ENCODE measurements around the gene SUDS3.

The SUDS3 gene

DNA sequence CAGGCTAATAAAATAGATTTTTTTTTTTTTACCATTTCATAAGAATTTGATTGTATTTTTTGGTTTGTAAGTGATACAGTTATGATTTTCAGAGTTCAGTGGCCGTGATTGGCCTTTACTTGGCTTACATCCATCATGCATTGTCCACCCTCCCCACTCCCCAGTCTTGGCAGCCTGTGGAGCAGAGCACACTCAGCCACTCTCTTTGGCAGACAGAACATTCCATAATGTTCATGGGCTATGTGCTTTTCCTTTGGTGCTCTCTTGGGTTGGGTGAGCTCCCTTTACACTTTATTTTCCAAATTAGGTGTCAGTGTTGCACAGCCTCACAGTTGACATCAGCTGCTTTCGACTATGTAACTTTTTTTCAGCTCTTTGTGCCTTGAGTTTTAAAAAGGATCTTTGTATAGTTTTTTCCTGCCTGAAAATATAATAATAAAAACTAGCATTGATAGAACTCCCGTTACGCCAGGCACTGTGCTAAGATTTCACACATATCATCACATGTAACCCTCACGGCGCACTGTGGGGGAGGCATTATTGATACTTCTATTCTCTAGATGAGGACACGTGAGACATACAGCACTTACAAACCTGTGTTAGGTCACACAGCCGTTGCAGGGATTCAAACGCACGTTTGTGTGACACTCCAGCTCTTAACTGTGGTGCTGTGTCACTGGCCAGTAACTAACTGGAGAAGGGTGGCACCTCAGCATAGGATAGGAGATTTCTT, 21.5 kb downstream of the SUDS3 start:
- no peak overlapping the region for H2BK120ac ChIP-seq (ENCODE audit: low read depth, low read length)
- H3K79me2 ChIP-seq (ENCODE audit: control insufficient read depth, insufficient read depth, low read length): no peaks in the 10 kb centered on the region
- no CpG with 5 or more reads among the region's 10 CpGs for WGBS (ENCODE audit: extremely low coverage, insufficient coverage, low lambda C conversion rate)
- no peak overlapping the region for H3K4me3 ChIP-seq (ENCODE audit: low read length)
- H3K4me2 ChIP-seq (ENCODE audit: low read length): no peak overlapping the region
- H4K5ac ChIP-seq (ENCODE audit: low read length): no peak overlapping the region
- DNase-seq: no peak
- no peak overlapping the region for H3K56ac ChIP-seq (ENCODE audit: low read length)
- H3K4me1 ChIP-seq (ENCODE audit: control insufficient read depth, low read depth, low read length): no peaks in the 10 kb centered on the region
- H2BK5ac ChIP-seq (ENCODE audit: low read length): no peak overlapping the region
- no peak overlapping the region for H3K18ac ChIP-seq (ENCODE audit: low read length)
- no peak overlapping the region for H3K27ac ChIP-seq (ENCODE audit: low read depth, low read length)
- peaks cover 12% of the 10 kb centered on the region for H3K36me3 ChIP-seq (ENCODE audit: control insufficient read depth, insufficient read depth, low read length)
- no peak overlapping the region for H4K8ac ChIP-seq (ENCODE audit: low read depth, low read length)
- no peak overlapping the region for H2AK5ac ChIP-seq (ENCODE audit: low read length)
- no peaks in the 10 kb centered on the region for H3K27me3 ChIP-seq (ENCODE audit: insufficient read depth, low read length, poor library complexity)
- peaks cover 4% of the 10 kb centered on the region for H3K79me1 ChIP-seq (ENCODE audit: low read length)
- no peak overlapping the region for H3K23ac ChIP-seq (ENCODE audit: low read length)
- no peak overlapping the region for H2BK15ac ChIP-seq (replicated peaks; ENCODE audit: low read depth)
- no peak overlapping the region for H3K9ac ChIP-seq (ENCODE audit: low read length)
- no peak overlapping the region for H3K4ac ChIP-seq (ENCODE audit: low read depth, low read length)

DNA sequence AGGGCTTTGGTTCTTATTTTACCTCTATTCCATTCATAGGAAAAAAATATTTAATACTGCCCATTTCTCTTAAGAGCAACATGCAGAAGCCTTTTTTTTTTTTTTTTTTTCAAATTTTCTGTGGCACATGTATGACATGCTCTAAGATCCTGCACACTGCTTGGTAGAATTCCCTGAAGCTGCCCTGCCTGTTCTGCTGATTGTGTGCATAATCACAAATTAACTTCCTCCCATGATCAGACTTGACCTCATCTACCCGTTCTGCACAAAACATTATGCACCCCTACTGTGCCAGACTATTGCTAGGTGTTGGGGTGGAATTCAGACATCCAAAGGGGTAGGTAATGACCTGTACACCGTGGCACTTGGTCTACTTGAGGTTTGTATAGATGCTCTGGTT, 22.2 kb downstream of the SUDS3 start:
- WGBS (ENCODE audit: extremely low coverage, insufficient coverage, low lambda C conversion rate): no CpG with 5 or more reads among the region's 2 CpGs
- no peak overlapping the region for H3K4ac ChIP-seq (ENCODE audit: low read depth, low read length)

DNA sequence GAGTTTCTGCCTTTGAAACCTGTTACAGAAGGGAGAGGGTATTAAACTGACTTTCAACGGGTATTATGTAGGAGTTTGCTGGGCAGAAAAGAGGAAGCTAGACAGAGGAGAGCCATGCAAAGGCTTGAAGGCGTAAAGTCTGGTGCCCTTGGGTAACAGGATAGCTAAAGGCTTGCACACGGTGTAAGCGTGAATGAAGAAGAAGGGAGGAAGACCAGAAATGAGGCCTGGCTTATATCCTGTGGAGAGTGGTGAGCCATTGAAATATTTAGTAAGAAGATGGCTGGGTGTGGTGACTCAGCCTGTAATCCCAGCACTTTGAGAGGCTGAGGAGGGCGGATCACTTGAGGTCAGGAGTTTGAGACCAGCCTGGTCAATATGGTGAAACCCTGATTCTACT, 22.6 kb downstream of the SUDS3 start:
- no peaks in the 10 kb centered on the region for H3K4me1 ChIP-seq (ENCODE audit: control insufficient read depth, low read depth, low read length)
- no peak overlapping the region for H3K4ac ChIP-seq (ENCODE audit: low read depth, low read length)
- H3K4me2 ChIP-seq (ENCODE audit: low read length): no peak overlapping the region
- no peak overlapping the region for H3K23ac ChIP-seq (ENCODE audit: low read length)
- no peak overlapping the region for H3K56ac ChIP-seq (ENCODE audit: low read length)
- DNase-seq: no peak
- peaks cover 12% of the 10 kb centered on the region for H3K36me3 ChIP-seq (ENCODE audit: control insufficient read depth, insufficient read depth, low read length)
- no peaks in the 10 kb centered on the region for H3K27me3 ChIP-seq (ENCODE audit: insufficient read depth, low read length, poor library complexity)
- WGBS (ENCODE audit: extremely low coverage, insufficient coverage, low lambda C conversion rate): no CpG with 5 or more reads among the region's 5 CpGs
- no peak overlapping the region for H3K4me3 ChIP-seq (ENCODE audit: low read length)
- no peak overlapping the region for H3K9ac ChIP-seq (ENCODE audit: low read length)
- no peak overlapping the region for H2AK5ac ChIP-seq (ENCODE audit: low read length)
- no peak overlapping the region for H2BK5ac ChIP-seq (ENCODE audit: low read length)
- H2BK120ac ChIP-seq (ENCODE audit: low read depth, low read length): no peak overlapping the region
- H2BK15ac ChIP-seq (replicated peaks; ENCODE audit: low read depth): no peak overlapping the region
- no peak overlapping the region for H4K8ac ChIP-seq (ENCODE audit: low read depth, low read length)
- H3K79me1 ChIP-seq (ENCODE audit: low read length): peaks cover 4% of the 10 kb centered on the region
- H3K27ac ChIP-seq (ENCODE audit: low read depth, low read length): no peak overlapping the region
- no peak overlapping the region for H4K5ac ChIP-seq (ENCODE audit: low read length)
- H3K79me2 ChIP-seq (ENCODE audit: control insufficient read depth, insufficient read depth, low read length): no peaks in the 10 kb centered on the region
- H3K18ac ChIP-seq (ENCODE audit: low read length): no peak overlapping the region

More for the DNA sequence above, 22.2 kb downstream of the SUDS3 start:
- H3K9ac ChIP-seq (ENCODE audit: low read length): no peak overlapping the region
- no peak for DNase-seq
- no peak overlapping the region for H3K18ac ChIP-seq (ENCODE audit: low read length)
- no peak overlapping the region for H4K8ac ChIP-seq (ENCODE audit: low read depth, low read length)
- H2BK15ac ChIP-seq (replicated peaks; ENCODE audit: low read depth): no peak overlapping the region
- no peak overlapping the region for H3K56ac ChIP-seq (ENCODE audit: low read length)
- H3K4me3 ChIP-seq (ENCODE audit: low read length): no peak overlapping the region
- no peak overlapping the region for H2BK5ac ChIP-seq (ENCODE audit: low read length)
- H3K4me1 ChIP-seq (ENCODE audit: control insufficient read depth, low read depth, low read length): no peaks in the 10 kb centered on the region
- H3K27ac ChIP-seq (ENCODE audit: low read depth, low read length): no peak overlapping the region
- H4K5ac ChIP-seq (ENCODE audit: low read length): no peak overlapping the region
- peaks cover 4% of the 10 kb centered on the region for H3K79me1 ChIP-seq (ENCODE audit: low read length)
- H2BK120ac ChIP-seq (ENCODE audit: low read depth, low read length): no peak overlapping the region
- peaks cover 12% of the 10 kb centered on the region for H3K36me3 ChIP-seq (ENCODE audit: control insufficient read depth, insufficient read depth, low read length)
- no peak overlapping the region for H3K23ac ChIP-seq (ENCODE audit: low read length)
- no peaks in the 10 kb centered on the region for H3K27me3 ChIP-seq (ENCODE audit: insufficient read depth, low read length, poor library complexity)
- H3K79me2 ChIP-seq (ENCODE audit: control insufficient read depth, insufficient read depth, low read length): no peaks in the 10 kb centered on the region
- no peak overlapping the region for H3K4me2 ChIP-seq (ENCODE audit: low read length)
- no peak overlapping the region for H2AK5ac ChIP-seq (ENCODE audit: low read length)

DNA sequence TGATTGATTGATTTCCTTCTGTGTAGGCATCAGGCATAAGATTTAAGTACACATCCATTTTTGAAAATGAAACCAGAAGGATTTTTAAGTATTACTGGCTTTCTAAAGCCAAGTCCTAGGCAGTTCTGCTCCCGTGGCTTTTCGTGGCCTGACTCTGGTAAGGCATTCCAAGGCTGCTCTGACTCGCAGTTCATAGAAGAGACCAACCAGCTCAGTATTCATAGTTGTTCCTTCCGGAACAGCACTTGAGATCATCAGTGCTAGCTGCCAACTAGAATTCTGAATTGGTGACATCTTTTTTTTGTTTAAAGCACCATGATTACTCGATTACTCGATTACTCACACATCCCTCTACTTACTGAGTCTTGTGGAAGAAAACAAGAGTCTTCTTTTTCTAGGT, 25.9 kb downstream of the SUDS3 start:
- no peak overlapping the region for H3K18ac ChIP-seq (ENCODE audit: low read length)
- peaks cover 15% of the 10 kb centered on the region for H3K36me3 ChIP-seq (ENCODE audit: control insufficient read depth, insufficient read depth, low read length)
- no peak overlapping the region for H2AK5ac ChIP-seq (ENCODE audit: low read length)

DNA sequence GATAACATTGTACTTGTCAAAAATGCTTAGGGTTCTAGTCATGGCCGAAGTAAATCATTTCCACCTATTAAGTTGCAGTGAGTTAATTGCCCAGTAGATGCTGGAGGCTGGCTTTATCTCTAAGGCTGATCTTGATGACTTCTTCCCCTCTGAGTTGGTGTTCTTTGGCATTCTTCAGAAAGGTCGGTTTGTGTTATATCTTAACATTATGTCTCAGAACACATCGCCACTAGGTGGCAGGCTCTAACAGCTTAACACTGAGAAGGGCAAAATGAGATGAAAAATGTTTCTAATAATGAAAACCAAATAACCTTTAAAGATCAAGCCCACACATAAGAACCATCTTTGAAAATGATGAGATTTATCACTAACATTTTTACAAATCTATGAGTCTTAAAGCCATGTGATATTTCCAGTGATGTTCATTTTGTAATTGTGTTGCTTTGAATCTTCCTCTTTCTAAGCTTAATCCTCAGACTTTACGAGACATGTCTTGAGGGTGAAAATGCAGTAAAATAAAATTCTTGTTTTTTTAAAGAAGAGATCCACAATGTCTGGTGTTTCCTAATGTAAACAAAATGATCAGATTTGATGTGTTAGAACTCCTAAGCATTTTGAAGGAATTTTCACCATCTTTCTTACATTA, 28.6 kb downstream of the SUDS3 start:
- Histone ChIP-seq H3K56ac (ENCODE audit: low read length) (no peak overlapping the region), H4K8ac (ENCODE audit: low read depth, low read length) (no peak overlapping the region), H4K5ac (ENCODE audit: low read length) (no peak overlapping the region), H3K4ac (ENCODE audit: low read depth, low read length) (no peak overlapping the region), H3K4me1 (ENCODE audit: control insufficient read depth, low read depth, low read length) (no peaks in the 10 kb centered on the region), H3K23ac (ENCODE audit: low read length) (no peak overlapping the region), H3K79me1 (ENCODE audit: low read length) (no peaks in the 10 kb centered on the region), H3K27me3 (ENCODE audit: insufficient read depth, low read length, poor library complexity) (no peaks in the 10 kb centered on the region), H3K18ac (ENCODE audit: low read length) (no peak overlapping the region), H3K4me2 (ENCODE audit: low read length) (no peak overlapping the region), H2BK120ac (ENCODE audit: low read depth, low read length) (no peak overlapping the region), H3K27ac (ENCODE audit: low read depth, low read length) (no peak overlapping the region), H3K79me2 (ENCODE audit: control insufficient read depth, insufficient read depth, low read length) (no peaks in the 10 kb centered on the region), H2BK5ac (ENCODE audit: low read length) (no peak overlapping the region), H2BK15ac (replicated peaks; ENCODE audit: low read depth) (no peak overlapping the region), H3K4me3 (ENCODE audit: low read length) (no peak overlapping the region), H3K36me3 (ENCODE audit: control insufficient read depth, insufficient read depth, low read length) (peaks cover 10% of the 10 kb centered on the region), H2AK5ac (ENCODE audit: low read length) (no peak overlapping the region), H3K9ac (ENCODE audit: low read length) (no peak overlapping the region)
- WGBS (ENCODE audit: extremely low coverage, insufficient coverage, low lambda C conversion rate): no CpG with 5 or more reads among the region's 4 CpGs
- peak; percentile 92 for DNase-seq

More for the DNA sequence above, 25.9 kb downstream of the SUDS3 start:
- Histone ChIP-seq H4K8ac (ENCODE audit: low read depth, low read length) (no peak overlapping the region), H3K4me3 (ENCODE audit: low read length) (no peak overlapping the region), H2BK5ac (ENCODE audit: low read length) (no peak overlapping the region), H3K9ac (ENCODE audit: low read length) (no peak overlapping the region), H3K4me1 (ENCODE audit: control insufficient read depth, low read depth, low read length) (no peaks in the 10 kb centered on the region), H3K79me1 (ENCODE audit: low read length) (peaks cover 2% of the 10 kb centered on the region), H3K4ac (ENCODE audit: low read depth, low read length) (no peak overlapping the region), H2BK15ac (replicated peaks; ENCODE audit: low read depth) (no peak overlapping the region), H2BK120ac (ENCODE audit: low read depth, low read length) (no peak overlapping the region), H3K4me2 (ENCODE audit: low read length) (no peak overlapping the region), H3K27me3 (ENCODE audit: insufficient read depth, low read length, poor library complexity) (no peaks in the 10 kb centered on the region), H3K56ac (ENCODE audit: low read length) (no peak overlapping the region), H3K27ac (ENCODE audit: low read depth, low read length) (no peak overlapping the region), H3K79me2 (ENCODE audit: control insufficient read depth, insufficient read depth, low read length) (no peaks in the 10 kb centered on the region), H3K23ac (ENCODE audit: low read length) (no peak overlapping the region), H4K5ac (ENCODE audit: low read length) (no peak overlapping the region)
- WGBS (ENCODE audit: extremely low coverage, insufficient coverage, low lambda C conversion rate): no CpG with 5 or more reads among the region's 6 CpGs
- no peak for DNase-seq
